B cell (primary cell): ENCODE data around the gene IKZF2. TPM values are rescaled to one million over a fixed set of nuclear protein-coding genes. Genes with fewer than 3 reads are reported as not detected.

ENCODE experiments used
- ATAC-seq: fragments of 200-7000 bp; cut with Tn5 transposase; one replicate; pipeline ENCODE4 v1.10.0; 2021; ENCODE audit warnings: low read depth, mild to moderate bottlenecking, moderate number of reproducible peaks, moderate library complexity
- CTCF ChIA-PET: fragments of 350-600 bp; sonication (Branson Sonifier 250); formaldehyde crosslinking; loops from one replicate; lab custom pipeline; 2021; ENCODE audit warnings: antibody characterized with exemption, inconsistent platforms; lab: Charles Lee
- POLR2A ChIA-PET: fragments of 350-600 bp; sonication (Branson Sonifier 250); formaldehyde crosslinking; loops from one replicate; lab custom pipeline; 2021; ENCODE audit warnings: antibody characterized with exemption; lab: Charles Lee
- DNase-seq: peaks from one replicate; pipeline ENCODE4 v3.0.0; 2013
- H2AFZ ChIP-seq: 2 replicates; pipeline ENCODE4 v1.6.1; 2012; ENCODE audit warnings: mild to moderate bottlenecking, low read depth, low read length; ENCODE audit not compliant: insufficient read depth, poor library complexity, severe bottlenecking
- H3K27ac ChIP-seq, 2 donors: 1 replicate in 1 of 2; 2 replicates in 1 of 2; pipeline ENCODE4 v1.5.1; 2012 to 2013; ENCODE audit warnings: low read length in 2 of 2, mild to moderate bottlenecking in 2 of 2, moderate library complexity in 1 of 2
- H3K27me3 ChIP-seq, 4 experiments: fragments of 200-600 bp in 1 of 4; sonication (generic) in 1 of 4; replicated peaks in 1 of 4; 1 replicate in 2 of 4; 2 replicates in 2 of 4; pipeline versions ENCODE4 v1.6.1 to v1.7.0; 2013 to 2016; ENCODE audit warnings: low read length in 3 of 4, mild to moderate bottlenecking in 2 of 4, mixed read lengths in 1 of 4, moderate library complexity in 1 of 4; ENCODE audit not compliant: insufficient read depth in 4 of 4, control insufficient read depth in 3 of 4; ENCODE audit errors: control extremely low read depth in 1 of 4
- H3K36me3 ChIP-seq, 2 experiments: replicated peaks in 1 of 2; 1 replicate in 1 of 2; 2 replicates in 1 of 2; pipeline versions ENCODE4 v1.6.1 to v1.7.1; 2013; ENCODE audit warnings: low read length in 1 of 2; ENCODE audit not compliant: insufficient read depth in 2 of 2, control insufficient read depth in 1 of 2; ENCODE audit errors: control extremely low read depth in 1 of 2, extremely low read depth in 1 of 2
- H3K4me1 ChIP-seq, 2 donors: fragments of 200-600 bp in 1 of 2; sonication (generic) in 1 of 2; 1 replicate in 1 of 2; 2 replicates in 1 of 2; pipeline versions ENCODE4 v1.5.1 to v1.6.1; 2013 to 2017; ENCODE audit warnings: low read length in 2 of 2; ENCODE audit not compliant: control insufficient read depth in 2 of 2, insufficient read depth in 2 of 2
- H3K4me2 ChIP-seq: replicated peaks from 2 replicates; pipeline ENCODE3; 2012; ENCODE audit warnings: mild to moderate bottlenecking, low read depth, low read length; ENCODE audit not compliant: poor library complexity, severe bottlenecking
- H3K4me3 ChIP-seq, 5 experiments: fragments of 200-600 bp in 1 of 5; sonication (generic) in 1 of 5; 1 replicate in 3 of 5; 2 replicates in 2 of 5; pipeline versions ENCODE4 v1.5.1 to v1.7.0; 2011 to 2016; ENCODE audit warnings: low read length in 4 of 5, mild to moderate bottlenecking in 4 of 5, low read depth in 2 of 5, control low read depth in 1 of 5, moderate library complexity in 1 of 5; ENCODE audit not compliant: insufficient read depth in 1 of 5; ENCODE audit errors: control extremely low read depth in 1 of 5, extremely low read depth in 1 of 5
- H3K79me2 ChIP-seq: fragments of 200-600 bp; sonication (generic); one replicate; pipeline ENCODE4 v1.6.0; 2016; ENCODE audit warnings: low read length; ENCODE audit not compliant: control insufficient read depth, insufficient read depth
- H3K9ac ChIP-seq: fragments of 200-600 bp; sonication (generic); 2 replicates; pipeline ENCODE4 v1.6.1; 2017; ENCODE audit warnings: mild to moderate bottlenecking, low read length, moderate library complexity
- H3K9me3 ChIP-seq, 3 donors: one replicate each; pipeline versions ENCODE4 v1.6.1 to v1.7.1; 2013; ENCODE audit warnings: low read length in 2 of 3; ENCODE audit not compliant: control insufficient read depth in 2 of 3, insufficient read depth in 1 of 3; ENCODE audit errors: control extremely low read depth in 1 of 3
- H4K20me1 ChIP-seq: 2 replicates; pipeline ENCODE4 v1.6.0; 2012; ENCODE audit warnings: mild to moderate bottlenecking, low read length; ENCODE audit not compliant: insufficient read depth, control insufficient read depth, poor library complexity, severe bottlenecking
- H3K27ac Mint-ChIP-seq: one replicate; pipeline ENCODE4 v1.8.0; 2021; ENCODE audit warnings: mixed read lengths
- H3K27me3 Mint-ChIP-seq: one replicate; pipeline ENCODE4 v1.8.0; 2021; ENCODE audit warnings: mixed read lengths
- H3K4me1 Mint-ChIP-seq: one replicate; pipeline ENCODE4 v1.8.0; 2021; ENCODE audit warnings: mixed read lengths
- H3K4me3 Mint-ChIP-seq: one replicate; pipeline ENCODE4 v1.8.0; 2021; ENCODE audit warnings: mixed read lengths
- H3K9me3 Mint-ChIP-seq: one replicate; pipeline ENCODE4 v1.8.0; 2022; ENCODE audit warnings: mixed read lengths; ENCODE audit not compliant: insufficient read depth
- EZH2 ChIP-seq: IDR thresholded peaks from 2 replicates; pipeline ENCODE4 v1.6.1; 2012; ENCODE audit warnings: borderline replicate concordance, low read depth, mild to moderate bottlenecking, moderate library complexity, low read length; ENCODE audit not compliant: insufficient read depth, poor library complexity, severe bottlenecking
- WGBS: methylation state at CpG from one replicate; pipeline ENCODE4 v1.1.5; 2013; ENCODE audit warnings: missing lambda C conversion rate; ENCODE audit not compliant: insufficient coverage; 5-methylcytosine and 5-hydroxymethylcytosine counted together
- intact Hi-C: fragments of 100-400 bp; cut with micrococcal nuclease; formaldehyde crosslinking; loops from one replicate; pipeline ENCODE4 v1.10.0; 2022
- polyA plus RNA-seq: library from polyadenylated mRNA; depleted of rRNA; stranded (reverse); fragments of >200 nt; gene quantifications from 2 replicates; pipeline ENCODE4 v1.2.3, GENCODE V29; 2012
- total RNA-seq, 2 donors: library from RNA; stranded (reverse); fragments of 120-200 nt in 1 of 2; gene quantifications; 1 replicate in 1 of 2; 2 replicates in 1 of 2; pipeline versions ENCODE4 v1.2.3 to v1.2.4, GENCODE V29; 2013 to 2022
- TF ChIP-seq, protein P1 (sequence below): fragments of 200-600 bp; IDR thresholded peaks from one replicate; pipeline ENCODE4 v1.8.0; 2022; ENCODE audit warnings: antibody characterized with exemption, mild to moderate bottlenecking

IKZF2 gene
- total and polyA plus RNA-seq, 2 donors (not counting 1 experiment from before 2014, with no cell fraction given), result 2.5 to 49.3 TPM

- TF ChIP-seq, protein P1, sequence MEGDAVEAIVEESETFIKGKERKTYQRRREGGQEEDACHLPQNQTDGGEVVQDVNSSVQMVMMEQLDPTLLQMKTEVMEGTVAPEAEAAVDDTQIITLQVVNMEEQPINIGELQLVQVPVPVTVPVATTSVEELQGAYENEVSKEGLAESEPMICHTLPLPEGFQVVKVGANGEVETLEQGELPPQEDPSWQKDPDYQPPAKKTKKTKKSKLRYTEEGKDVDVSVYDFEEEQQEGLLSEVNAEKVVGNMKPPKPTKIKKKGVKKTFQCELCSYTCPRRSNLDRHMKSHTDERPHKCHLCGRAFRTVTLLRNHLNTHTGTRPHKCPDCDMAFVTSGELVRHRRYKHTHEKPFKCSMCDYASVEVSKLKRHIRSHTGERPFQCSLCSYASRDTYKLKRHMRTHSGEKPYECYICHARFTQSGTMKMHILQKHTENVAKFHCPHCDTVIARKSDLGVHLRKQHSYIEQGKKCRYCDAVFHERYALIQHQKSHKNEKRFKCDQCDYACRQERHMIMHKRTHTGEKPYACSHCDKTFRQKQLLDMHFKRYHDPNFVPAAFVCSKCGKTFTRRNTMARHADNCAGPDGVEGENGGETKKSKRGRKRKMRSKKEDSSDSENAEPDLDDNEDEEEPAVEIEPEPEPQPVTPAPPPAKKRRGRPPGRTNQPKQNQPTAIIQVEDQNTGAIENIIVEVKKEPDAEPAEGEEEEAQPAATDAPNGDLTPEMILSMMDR, result no peak
- no peak for TF ChIP-seq EZH2
- H3K4me1 ChIP-seq, result peaks cover 14 to 21% of the 10 kb centered on the region in 2 donors
- no peak overlapping the region for H3K27ac ChIP-seq
- no CpG with 5 or more reads among the region's 4 CpGs for WGBS
- H3K79me2 ChIP-seq, result peaks cover 41% of the 10 kb centered on the region
- DNase-seq (no peak), ATAC-seq (no peak)
- no peaks in the 10 kb centered on the region for H3K9me3 ChIP-seq
- Mint-ChIP-seq H3K27ac (no peak overlapping the region), H3K27me3 (no peaks in the 10 kb centered on the region), H3K4me3 (no peak overlapping the region), H3K9me3 (no peaks in the 10 kb centered on the region), H3K4me1 (peaks cover 35% of the 10 kb centered on the region)
- no peaks in the 10 kb centered on the region for H4K20me1 ChIP-seq
- POLR2A ChIA-PET, result no interaction called here
- no peak overlapping the region for H3K4me2 ChIP-seq
- H3K36me3 ChIP-seq, result no peaks in the 10 kb centered on the region
- H3K4me3 ChIP-seq, result no peak overlapping the region
- intact Hi-C loops, result no loop called here
- no peak overlapping the region for H3K9ac ChIP-seq
- H3K27me3 ChIP-seq, result no peaks in the 10 kb centered on the region
- no peak overlapping the region for H2AFZ ChIP-seq
- CTCF ChIA-PET, result no interaction called here
Measured at GRCh38 chr2:213122725-213123124, 28.7 kb downstream of the IKZF2 start.

DNA sequence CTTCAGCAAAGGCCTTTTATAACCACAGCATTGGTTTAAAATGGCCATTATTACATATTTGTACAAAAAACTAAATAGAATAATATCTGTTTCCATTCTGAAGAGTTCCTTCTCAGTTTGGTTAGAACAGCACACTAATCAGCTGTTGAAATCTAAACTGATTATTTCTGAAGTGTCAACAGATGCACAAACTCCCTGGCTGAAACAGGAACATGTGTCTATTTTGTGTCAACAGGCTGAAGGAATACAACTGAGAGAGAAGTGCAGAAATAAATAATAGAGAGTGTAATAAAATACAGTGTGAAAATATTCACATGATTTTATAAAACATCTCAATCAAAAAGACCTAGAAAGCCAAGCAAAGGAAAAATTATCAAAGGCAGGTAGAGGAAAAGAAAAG, 29.7 kb downstream of the IKZF2 start:
- no peak overlapping the region for H3K9ac ChIP-seq
- no peak for DNase-seq
- Mint-ChIP-seq H3K4me1 (peaks cover 41% of the 10 kb centered on the region), H3K9me3 (no peaks in the 10 kb centered on the region), H3K27me3 (no peaks in the 10 kb centered on the region), H3K27ac (no peak overlapping the region), H3K4me3 (no peak overlapping the region)
- H3K4me2 ChIP-seq, result no peak overlapping the region
- H3K27me3 ChIP-seq, result no peaks in the 10 kb centered on the region
- TF ChIP-seq EZH2, result no peak
- TF ChIP-seq, protein P1, result no peak
- peaks cover 17 to 21% of the 10 kb centered on the region in 2 donors for H3K4me1 ChIP-seq
- no peak for ATAC-seq
- H3K9me3 ChIP-seq, result no peaks in the 10 kb centered on the region
- H4K20me1 ChIP-seq, result no peaks in the 10 kb centered on the region
- ChIA-PET CTCF (no interaction called here), POLR2A (no interaction called here)
- no peak overlapping the region for H3K4me3 ChIP-seq
- H3K27ac ChIP-seq, result no peak overlapping the region
- no peak overlapping the region for H2AFZ ChIP-seq
- H3K79me2 ChIP-seq, result peaks cover 48% of the 10 kb centered on the region
- intact Hi-C loops, result no loop called here
- no peaks in the 10 kb centered on the region for H3K36me3 ChIP-seq
